ENCODE data around the gene FAM217A.
"Not testable (repeated sequence)": the region's sequence is repeated elsewhere in the genome, so short reads cannot be mapped to it uniquely, and the experiment has no call there.

The FAM217A gene

GRCh38 chr6:4078691-4079471 is at the start of gene FAM217A:
Gene FAM217A (minus strand): TSS chr6:4079137. CDS start chr6:4077414, 1,723 bp downstream.
- no peak for DNase-seq (ENCODE audit: low read depth in 2 of 2)

- DNase-seq (ENCODE audit: low read depth in 2 of 2), result no peak
These were observed 49.1 kb upstream of the FAM217A start for GRCh38 chr6:4128072-4128471.

- DNase-seq (ENCODE audit: low read depth in 2 of 2), result no peak
These were observed 47.3 kb upstream of the FAM217A start for GRCh38 chr6:4125933-4126864.

GRCh38 chr6:4125500-4125899 is 46.6 kb upstream of the FAM217A start:
- no peak for DNase-seq (ENCODE audit: low read depth in 2 of 2)

GRCh38 chr6:4124351-4124750 is 45.4 kb upstream of the FAM217A start:
- DNase-seq (ENCODE audit: low read depth in 2 of 2), result no peak

GRCh38 chr6:4115741-4116140 is 36.8 kb upstream of the FAM217A start:
- DNase-seq (ENCODE audit: low read depth in 2 of 2), result no peak

- no peak for DNase-seq (ENCODE audit: low read depth in 2 of 2)
These were observed 35.2 kb upstream of the FAM217A start for GRCh38 chr6:4114123-4114522.

- DNase-seq (ENCODE audit: low read depth in 2 of 2), result no peak
These were observed 34.7 kb upstream of the FAM217A start for GRCh38 chr6:4113649-4114048.

GRCh38 chr6:4112366-4112765 is 33.4 kb upstream of the FAM217A start:
- no peak for DNase-seq (ENCODE audit: low read depth in 2 of 2)

GRCh38 chr6:4109363-4109815 is 30.5 kb upstream of the FAM217A start:
- DNase-seq (ENCODE audit: low read depth in 2 of 2), result not testable (repeated sequence)

- DNase-seq (ENCODE audit: low read depth in 2 of 2), result no peak
These were observed 29.7 kb upstream of the FAM217A start for GRCh38 chr6:4108561-4109093.

GRCh38 chr6:4107873-4108272 is 28.9 kb upstream of the FAM217A start:
- no peak for DNase-seq (ENCODE audit: low read depth in 2 of 2)

- DNase-seq (ENCODE audit: low read depth in 2 of 2), result no peak
These were observed 27.1 kb upstream of the FAM217A start for GRCh38 chr6:4105980-4106536.

- no peak for DNase-seq (ENCODE audit: low read depth in 2 of 2)
These were observed 25.0 kb upstream of the FAM217A start for GRCh38 chr6:4103929-4104328.

GRCh38 chr6:4102687-4103244 is 23.8 kb upstream of the FAM217A start:
- DNase-seq (ENCODE audit: low read depth in 2 of 2), result no peak

GRCh38 chr6:4101298-4101697 is 22.4 kb upstream of the FAM217A start:
- no peak for DNase-seq (ENCODE audit: low read depth in 2 of 2)

GRCh38 chr6:4100655-4101054 is 21.7 kb upstream of the FAM217A start:
- no peak for DNase-seq (ENCODE audit: low read depth in 2 of 2)

- DNase-seq (ENCODE audit: low read depth in 2 of 2), result no peak
These were observed 14.4 kb upstream of the FAM217A start for GRCh38 chr6:4093288-4093687.

GRCh38 chr6:4091941-4092340 is 13.0 kb upstream of the FAM217A start:
- no peak for DNase-seq (ENCODE audit: low read depth in 2 of 2)

GRCh38 chr6:4090043-4090442 is 11.1 kb upstream of the FAM217A start:
- not testable (repeated sequence) for DNase-seq (ENCODE audit: low read depth in 2 of 2)

GRCh38 chr6:4088704-4089103 is 9.8 kb upstream of the FAM217A start:
- no peak for DNase-seq (ENCODE audit: low read depth in 2 of 2)

GRCh38 chr6:4085332-4085700 is 6.4 kb upstream of the FAM217A start:
- no peak for DNase-seq (ENCODE audit: low read depth in 2 of 2)

All from stimulated activated CD8-positive, alpha-beta memory T cell treated with anti-CD3 and anti-CD28 coated beads, Interleukin-15, amount 100 ng/mL, for 48 hours (primary cell).